Ovary (tissue), 10 donors: ENCODE results near the gene TLDC2. TPM values are rescaled to one million over a fixed set of nuclear protein-coding genes. Genes with fewer than 3 reads are reported as not detected.

ENCODE experiments used
- DNase-seq, 5 donors: peaks; one replicate each; pipeline ENCODE4 v3.0.0-alpha.2; 2019 to 2020
- H3K27ac ChIP-seq, 2 donors: fragments of 200-600 bp; one replicate each; pipeline versions ENCODE4 v1.5.1 to v1.8.0; 2019 to 2022
- H3K27me3 ChIP-seq: fragments of 200-600 bp; one replicate; pipeline ENCODE4 v1.8.0; 2022
- H3K36me3 ChIP-seq: fragments of 200-600 bp; sonication (generic); one replicate; pipeline ENCODE4 v1.5.1; 2019
- H3K4me1 ChIP-seq: one replicate; pipeline ENCODE4 v1.8.1; 2013; ENCODE audit warnings: mild to moderate bottlenecking, moderate library complexity; ENCODE audit not compliant: insufficient read depth
- H3K4me3 ChIP-seq: fragments of 200-600 bp; sonication (generic); one replicate; pipeline ENCODE4 v1.5.1; 2017
- H3K9me3 ChIP-seq, 2 donors: fragments of 200-600 bp in 1 of 2; sonication (generic) in 1 of 2; one replicate each; pipeline versions ENCODE4 v1.5.1 to v1.8.1; 2013 to 2019; ENCODE audit warnings: mild to moderate bottlenecking in 1 of 2, moderate library complexity in 1 of 2
- EP300 ChIP-seq: sonication (generic); formaldehyde crosslinking; IDR thresholded peaks from one replicate; pipeline ENCODE4 v1.6.1; 2017; ENCODE audit warnings: antibody characterized with exemption
- POLR2A ChIP-seq: fragments of 450-650 bp; IDR thresholded peaks from one replicate; pipeline ENCODE4 v1.6.1; 2017; ENCODE audit warnings: antibody characterized with exemption, mild to moderate bottlenecking, moderate library complexity
- WGBS, 3 donors: extraction: QIAGEN DNeasy Blood & Tissue Kit in 1 of 3; methylation state at CpG; one replicate each; pipeline versions ENCODE4 v1.1.5 to v1.1.7; 2013 to 2017; 5-methylcytosine and 5-hydroxymethylcytosine counted together
- intact Hi-C, 4 donors: fragments of 100-400 bp; cut with DNase I; formaldehyde crosslinking; loops; one replicate each; pipeline versions ENCODE4 v1.11.0 to v1.15.1; 2022 to 2023
- long read RNA-seq, 3 donors: library from polyadenylated mRNA in 2 of 3; unstranded in 2 of 3; transcript quantifications; one replicate each; pipeline ENCODE4 v2.0.0 and lab custom pipeline, GENCODE V29; 2021 to 2026
- polyA plus RNA-seq, 2 donors: library from polyadenylated mRNA; stranded (reverse); fragments of 200-250 nt in 1 of 2; fragments of 350-450 nt in 1 of 2; fragmentation: Illumina TruSeq in 1 of 2; extraction: RNeasy Lipid Tissue Mini Kit (QIAGEN cat#74804) in 1 of 2; gene quantifications; one replicate each; pipeline ENCODE4 v1.2.3, GENCODE V29; 2013 to 2014
- total RNA-seq, 7 donors: library from RNA; depleted of rRNA in 2 of 7; stranded (reverse); fragments of >200 nt in 2 of 7; fragmentation: NEBNext Ultra II Directional in 3 of 7; extraction: Animal tissue kit (Norgen Biotek cat#: 25700) in 3 of 7; gene quantifications; one replicate each; pipeline versions ENCODE4 v1.1.0 to v1.2.4, GENCODE V29; 2016 to 2023
- TF ChIP-seq, protein P1 (sequence below), 3 donors: fragments of 450-650 bp in 2 of 3; fragments of 200-600 bp in 1 of 3; IDR thresholded peaks; one replicate each; pipeline versions ENCODE4 v1.5.1 to v1.8.0; 2016 to 2022; ENCODE audit warnings: antibody characterized with exemption in 3 of 3, mild to moderate bottlenecking in 1 of 3
- donor health status: DM: no; HTN: no; CAD: no; lungs with moderate emphysema.
- donor health status: DM: no; HTN: no; CAD: no.
- donor health status: Bipolar disorder and iron deficiency.
- donor health status: DM: yes; HTN: yes; CAD: no.
- donor health status: DM: no; HTN: no; CAD: no.
- donor health status: DM: yes; HTN: yes; CAD: no.

TLDC2 gene
- under 1 TPM in 3 of 7 donors, not detected in 4; 0.10 to 0.95 (median 0.92) TPM for total RNA-seq
- under 1 TPM; 0.11 to 0.33 TPM for polyA plus RNA-seq
- long read RNA-seq, donor 1, partial matches to known transcripts, result 0 of 3 reads
- long read RNA-seq, donor 1, other reads (novel, unspliced or antisense), result 3 of 3 reads
- long read RNA-seq, donor 2, partial matches to known transcripts, result 23 of 23 reads
- long read RNA-seq, donor 2, other reads (novel, unspliced or antisense), result 0 of 23 reads
- long read RNA-seq, donor 3, partial matches to known transcripts, result 0 of 2 reads
- long read RNA-seq, donor 3, other reads (novel, unspliced or antisense), result 2 of 2 reads

DNA sequence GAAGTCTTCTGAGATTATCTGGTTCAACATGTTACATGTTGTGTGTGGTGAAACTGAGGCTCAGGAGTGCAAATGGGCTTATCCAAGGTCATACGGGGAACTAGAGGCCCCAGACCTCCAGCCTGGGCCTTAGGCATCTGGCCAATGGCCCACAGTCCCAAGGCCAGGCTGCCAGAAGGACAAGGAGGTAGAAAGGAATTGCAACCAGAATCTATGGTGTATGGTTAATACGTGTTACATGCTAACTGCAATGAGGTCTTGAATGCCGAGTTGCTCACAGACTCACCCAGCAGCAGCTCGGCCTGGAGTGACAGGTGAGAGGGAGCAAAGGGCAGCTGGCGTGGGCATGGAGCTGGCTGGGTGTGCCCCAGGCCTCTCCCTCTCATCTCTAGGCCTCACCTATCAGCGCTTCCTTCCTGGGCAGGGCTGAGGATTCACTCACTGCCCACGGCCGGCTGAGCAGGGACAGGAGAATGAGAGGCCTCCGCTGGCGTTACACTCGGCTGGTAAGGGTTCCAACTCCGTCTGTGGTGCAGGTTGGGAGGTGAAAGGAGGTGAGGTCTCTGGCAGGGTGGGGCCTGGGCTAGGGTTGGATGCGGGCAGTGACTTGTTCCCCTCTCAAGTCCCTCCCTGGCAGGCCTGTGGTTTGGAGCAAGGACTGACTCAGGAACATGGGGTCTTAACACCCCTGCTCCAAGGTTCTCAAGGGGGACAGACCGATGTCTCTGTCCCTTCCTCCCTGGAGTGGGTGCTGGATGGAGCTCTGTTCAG is at the start of gene TLDC2:
TSS of gene TLDC2 (plus strand) at position 437 of the 771 bp plus-strand sequence. CDS start at position 474, 37 bp downstream.
- TF ChIP-seq EP300 (no peak), POLR2A (no peak)
- TF ChIP-seq, protein P1, sequence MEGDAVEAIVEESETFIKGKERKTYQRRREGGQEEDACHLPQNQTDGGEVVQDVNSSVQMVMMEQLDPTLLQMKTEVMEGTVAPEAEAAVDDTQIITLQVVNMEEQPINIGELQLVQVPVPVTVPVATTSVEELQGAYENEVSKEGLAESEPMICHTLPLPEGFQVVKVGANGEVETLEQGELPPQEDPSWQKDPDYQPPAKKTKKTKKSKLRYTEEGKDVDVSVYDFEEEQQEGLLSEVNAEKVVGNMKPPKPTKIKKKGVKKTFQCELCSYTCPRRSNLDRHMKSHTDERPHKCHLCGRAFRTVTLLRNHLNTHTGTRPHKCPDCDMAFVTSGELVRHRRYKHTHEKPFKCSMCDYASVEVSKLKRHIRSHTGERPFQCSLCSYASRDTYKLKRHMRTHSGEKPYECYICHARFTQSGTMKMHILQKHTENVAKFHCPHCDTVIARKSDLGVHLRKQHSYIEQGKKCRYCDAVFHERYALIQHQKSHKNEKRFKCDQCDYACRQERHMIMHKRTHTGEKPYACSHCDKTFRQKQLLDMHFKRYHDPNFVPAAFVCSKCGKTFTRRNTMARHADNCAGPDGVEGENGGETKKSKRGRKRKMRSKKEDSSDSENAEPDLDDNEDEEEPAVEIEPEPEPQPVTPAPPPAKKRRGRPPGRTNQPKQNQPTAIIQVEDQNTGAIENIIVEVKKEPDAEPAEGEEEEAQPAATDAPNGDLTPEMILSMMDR (IDR thresholded peaks at IDR 0.05), result no peak
- no peak within 1 kb of the TSS for H3K27ac ChIP-seq
- H3K4me3 ChIP-seq, result no peak within 1 kb of the TSS
- no peaks in the 10 kb centered on the region for H3K9me3 ChIP-seq
- intact Hi-C loops, result no loop called here
- WGBS, 3 donors, result 83 to 87% (median 86%) methylated on average over 14 of the region's 14 CpGs
- peak in 1 of 5 donors; percentile 10 for DNase-seq
- H3K36me3 ChIP-seq, result no peaks in the 10 kb centered on the region
- no peaks in the 10 kb centered on the region for H3K27me3 ChIP-seq
- no peaks in the 10 kb centered on the region for H3K4me1 ChIP-seq

DNA sequence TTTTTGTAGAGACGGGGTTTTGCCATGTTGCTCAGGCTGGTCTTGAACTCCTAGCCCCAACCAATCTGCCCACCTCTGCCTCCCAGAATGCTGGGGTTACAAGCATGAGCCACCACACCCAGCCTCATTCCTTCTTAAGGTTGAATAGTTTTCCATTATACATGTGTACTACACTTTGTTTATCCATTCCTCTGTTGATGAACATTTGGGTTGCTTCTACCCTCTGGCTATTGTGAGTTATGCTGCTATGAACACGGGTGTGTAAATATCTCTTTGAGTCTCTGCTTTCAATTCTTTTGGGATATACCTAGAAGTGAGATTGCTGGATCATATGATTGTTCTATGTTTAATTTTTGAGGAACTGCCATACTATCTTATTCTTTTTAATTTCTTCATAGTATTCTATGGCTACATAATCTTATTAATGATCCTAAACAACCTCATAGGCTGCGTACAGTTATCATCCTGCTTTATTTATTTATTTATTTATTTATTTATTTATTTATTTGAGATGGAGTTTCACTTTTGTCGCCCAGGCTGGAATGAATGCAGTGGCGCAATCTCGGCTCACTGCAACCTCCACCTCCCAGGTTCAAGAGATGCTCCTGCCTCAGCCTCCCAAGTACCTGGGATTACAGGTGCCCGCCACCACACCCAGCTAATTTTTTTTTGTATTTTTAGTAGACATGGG is 49.2 kb upstream of the TLDC2 start:
- Histone ChIP-seq H3K4me1 (peaks cover 22% of the 10 kb centered on the region), H3K36me3 (no peaks in the 10 kb centered on the region), H3K27me3 (no peaks in the 10 kb centered on the region), H3K9me3 (no peaks in the 10 kb centered on the region), H3K27ac (no peak overlapping the region), H3K4me3 (no peak overlapping the region)
- WGBS, 3 donors, result 86 to 89% (median 86%) methylated on average over 7 of the region's 7 CpGs
- intact Hi-C loops, result no loop called here
- TF ChIP-seq EP300 (no peak), POLR2A (no peak)
- TF ChIP-seq, protein P1 (IDR thresholded peaks at IDR 0.05), result no peak
- no peak for DNase-seq

DNA sequence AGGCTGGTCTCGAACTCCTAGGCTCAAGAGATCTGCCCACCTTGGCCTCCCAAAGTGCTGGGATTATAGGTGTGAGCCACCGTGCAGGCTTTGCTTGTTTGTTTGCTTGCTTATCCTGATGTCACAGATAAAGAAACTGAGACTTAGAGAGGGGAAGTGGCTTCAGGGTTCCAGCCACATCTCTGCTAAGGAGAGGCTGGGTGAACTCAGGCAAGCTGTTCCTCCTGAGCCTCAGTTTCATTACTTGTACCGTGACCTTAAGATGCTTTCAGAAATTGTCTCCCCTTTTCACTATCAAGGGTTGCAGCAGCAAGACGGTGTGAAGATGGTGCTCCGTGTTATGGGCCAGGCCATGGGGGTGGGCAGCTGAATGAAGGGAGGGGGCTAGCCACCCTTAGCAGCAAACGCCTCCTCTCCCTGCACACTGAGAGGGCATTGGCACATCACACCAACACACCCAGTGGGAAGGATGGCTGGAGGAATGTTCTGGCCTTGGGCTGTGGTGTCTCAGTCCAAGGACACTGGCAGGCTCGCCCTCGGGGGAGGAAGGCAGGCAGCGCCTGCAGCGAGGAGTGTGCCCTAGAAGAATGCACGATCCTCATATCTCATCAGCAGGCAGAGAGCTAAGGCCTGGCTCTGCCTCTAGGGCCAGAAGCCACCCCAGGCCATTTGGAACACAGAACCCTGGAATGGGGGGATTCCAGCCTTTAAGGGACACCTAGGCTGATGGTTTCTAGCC is 48.2 kb upstream of the TLDC2 start:
- DNase-seq, result peak in 2 of 5 donors; percentile 51 to 69
- 24 to 45% (median 26%) methylated on average over 11 of the region's 11 CpGs for WGBS, 3 donors
- Histone ChIP-seq H3K27ac (no peak overlapping the region), H3K4me3 (no peak overlapping the region), H3K36me3 (no peaks in the 10 kb centered on the region), H3K9me3 (no peaks in the 10 kb centered on the region), H3K27me3 (no peaks in the 10 kb centered on the region), H3K4me1 (peaks cover 24% of the 10 kb centered on the region)
- intact Hi-C loops, result no loop called here
- no peak for TF ChIP-seq EP300
- no peak for TF ChIP-seq POLR2A
- TF ChIP-seq, protein P1 (IDR thresholded peaks at IDR 0.05), result no peak
